Retinal pigment epithelial cell (primary cell): ENCODE measurements around the gene TTC4.

Source experiments
- DNase-seq: peaks from one replicate; pipeline ENCODE4 v3.0.0-alpha.2; 2010; ENCODE audit warnings: low read depth
- H3K4me3 ChIP-seq: 2 replicates; pipeline ENCODE4 v1.5.1; 2011; ENCODE audit warnings: mild to moderate bottlenecking, low read length, control low read depth, moderate library complexity
- TF ChIP-seq, protein P1 (sequence below): conservative IDR thresholded peaks from 2 replicates; pipeline ENCODE4 v1.5.1; 2011; ENCODE audit warnings: low read depth, low read length, control low read depth, inconsistent platforms

The TTC4 gene

DNA sequence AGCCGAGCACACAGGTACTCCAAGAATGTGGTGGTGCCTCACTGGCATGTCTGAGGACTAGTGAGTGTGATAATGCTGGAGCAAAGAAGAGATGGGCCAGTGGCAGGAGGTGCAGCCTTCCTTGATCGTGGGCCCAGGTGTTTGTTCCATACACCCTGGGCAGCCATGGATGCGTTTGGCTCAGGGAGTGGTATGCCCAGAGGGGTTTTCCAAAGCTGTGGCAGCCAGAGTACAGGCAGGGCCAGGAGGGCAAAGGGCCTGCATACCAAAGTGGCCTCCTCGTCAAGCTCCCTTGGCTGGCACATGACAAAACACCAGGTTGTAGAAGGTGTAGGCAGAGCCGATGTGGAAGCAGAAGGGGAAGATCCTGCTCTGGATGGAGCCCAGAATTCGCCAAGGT is 29.6 kb downstream of the TTC4 start:
- TF ChIP-seq, protein P1, sequence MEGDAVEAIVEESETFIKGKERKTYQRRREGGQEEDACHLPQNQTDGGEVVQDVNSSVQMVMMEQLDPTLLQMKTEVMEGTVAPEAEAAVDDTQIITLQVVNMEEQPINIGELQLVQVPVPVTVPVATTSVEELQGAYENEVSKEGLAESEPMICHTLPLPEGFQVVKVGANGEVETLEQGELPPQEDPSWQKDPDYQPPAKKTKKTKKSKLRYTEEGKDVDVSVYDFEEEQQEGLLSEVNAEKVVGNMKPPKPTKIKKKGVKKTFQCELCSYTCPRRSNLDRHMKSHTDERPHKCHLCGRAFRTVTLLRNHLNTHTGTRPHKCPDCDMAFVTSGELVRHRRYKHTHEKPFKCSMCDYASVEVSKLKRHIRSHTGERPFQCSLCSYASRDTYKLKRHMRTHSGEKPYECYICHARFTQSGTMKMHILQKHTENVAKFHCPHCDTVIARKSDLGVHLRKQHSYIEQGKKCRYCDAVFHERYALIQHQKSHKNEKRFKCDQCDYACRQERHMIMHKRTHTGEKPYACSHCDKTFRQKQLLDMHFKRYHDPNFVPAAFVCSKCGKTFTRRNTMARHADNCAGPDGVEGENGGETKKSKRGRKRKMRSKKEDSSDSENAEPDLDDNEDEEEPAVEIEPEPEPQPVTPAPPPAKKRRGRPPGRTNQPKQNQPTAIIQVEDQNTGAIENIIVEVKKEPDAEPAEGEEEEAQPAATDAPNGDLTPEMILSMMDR: no peak
- H3K4me3 ChIP-seq: no peak overlapping the region
- DNase-seq: no peak

DNA sequence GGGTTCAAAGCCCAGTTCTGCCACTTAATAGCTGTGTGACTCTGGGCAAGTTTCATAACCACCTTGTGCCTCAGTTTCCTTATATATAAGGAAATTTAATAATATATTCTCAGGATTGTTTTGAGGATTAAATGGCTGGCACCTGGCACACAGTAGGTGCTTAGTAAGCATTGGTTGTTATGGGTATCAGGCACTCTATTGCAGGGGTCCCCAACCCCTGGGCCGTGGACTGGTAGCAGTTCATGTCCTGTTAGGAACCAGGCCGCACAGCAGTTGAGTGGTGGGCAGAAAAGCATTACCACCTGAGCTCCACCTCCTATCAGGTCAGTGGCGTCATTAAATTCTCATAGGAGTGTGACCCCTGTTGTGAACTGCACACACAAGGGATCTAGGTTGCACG is 30.2 kb downstream of the TTC4 start:
- H3K4me3 ChIP-seq: no peak overlapping the region
- TF ChIP-seq, protein P1: no peak
- no peak for DNase-seq

DNA sequence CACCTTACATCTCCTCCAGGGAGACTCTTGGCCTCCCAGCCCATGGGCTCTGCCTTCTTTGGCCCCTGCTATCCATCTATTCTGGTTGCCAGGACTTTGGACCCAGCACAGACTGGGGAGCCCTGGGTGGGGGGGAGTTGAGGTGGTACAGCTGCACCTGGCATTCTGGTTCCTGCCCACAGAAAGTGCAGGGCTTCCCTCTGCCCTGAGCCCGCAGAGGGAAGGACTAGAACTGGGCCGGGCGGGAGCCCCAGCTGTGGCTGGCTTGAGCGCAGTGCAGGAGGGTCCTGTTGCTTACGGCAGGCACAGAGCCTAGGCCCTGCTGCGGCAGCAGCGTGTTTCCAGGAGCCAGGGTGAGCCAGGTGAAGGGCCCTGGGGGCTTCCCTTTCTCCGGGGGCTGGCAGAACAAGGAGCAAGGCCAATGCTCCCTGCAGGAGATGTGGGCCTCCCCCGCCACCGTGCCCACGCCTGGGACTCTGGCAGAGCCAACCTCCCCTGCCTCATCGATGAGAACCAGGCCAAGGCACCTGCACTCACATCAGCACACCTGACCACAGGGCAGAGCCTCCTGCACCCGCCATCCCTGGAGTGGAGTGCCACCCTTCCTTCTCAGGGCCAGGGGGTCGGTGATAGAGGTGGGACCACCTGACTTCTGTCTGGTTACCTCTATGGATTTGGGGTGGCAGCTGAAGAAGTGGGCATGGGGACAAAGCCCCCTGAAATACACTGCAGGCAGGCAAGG is 32.6 kb downstream of the TTC4 start:
- no peak overlapping the region for H3K4me3 ChIP-seq
- TF ChIP-seq, protein P1: no peak

DNA sequence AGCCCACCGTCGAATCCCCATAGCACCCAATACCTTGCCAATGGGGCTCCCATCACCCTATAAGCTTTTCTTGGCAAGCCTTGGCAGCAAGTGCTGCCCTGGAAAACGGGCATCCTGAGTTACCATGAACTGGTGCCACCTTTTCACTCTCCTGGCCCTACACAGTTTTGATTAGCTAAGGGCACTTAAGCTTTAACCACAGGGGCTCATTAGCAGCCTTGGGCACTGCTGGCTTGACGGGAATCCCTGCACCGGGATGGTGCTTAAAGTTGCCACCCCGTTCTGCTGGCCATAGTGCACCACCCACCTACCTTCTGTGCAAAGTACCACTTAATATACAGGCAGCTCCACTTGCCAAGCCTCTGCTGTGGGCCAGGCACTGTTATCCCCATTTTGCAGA is 34.9 kb downstream of the TTC4 start:
- no peak for DNase-seq
- no peak overlapping the region for H3K4me3 ChIP-seq
- TF ChIP-seq, protein P1: no peak

More for the DNA sequence above, 32.6 kb downstream of the TTC4 start:
- no peak for DNase-seq

DNA sequence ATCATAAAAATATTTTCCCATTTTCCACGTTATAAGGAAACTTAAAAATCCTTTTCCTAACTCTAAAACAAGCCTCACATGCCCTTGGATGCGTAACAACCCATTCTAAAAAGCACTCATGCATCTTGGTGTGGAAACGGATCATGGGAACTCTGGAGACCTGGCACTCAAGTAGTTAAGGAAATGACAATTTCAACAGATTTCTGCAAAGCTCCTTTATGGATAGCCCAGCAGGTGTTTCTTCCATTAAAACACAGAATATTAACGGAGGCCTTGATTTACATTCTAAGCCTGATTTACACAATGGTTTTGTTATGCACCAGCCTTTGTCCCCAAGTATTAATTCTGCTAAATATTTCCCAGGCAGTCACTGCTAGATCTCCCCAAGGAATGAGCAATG is 35.8 kb downstream of the TTC4 start:
- TF ChIP-seq, protein P1: no peak
- H3K4me3 ChIP-seq: no peak overlapping the region
- DNase-seq: no peak

DNA sequence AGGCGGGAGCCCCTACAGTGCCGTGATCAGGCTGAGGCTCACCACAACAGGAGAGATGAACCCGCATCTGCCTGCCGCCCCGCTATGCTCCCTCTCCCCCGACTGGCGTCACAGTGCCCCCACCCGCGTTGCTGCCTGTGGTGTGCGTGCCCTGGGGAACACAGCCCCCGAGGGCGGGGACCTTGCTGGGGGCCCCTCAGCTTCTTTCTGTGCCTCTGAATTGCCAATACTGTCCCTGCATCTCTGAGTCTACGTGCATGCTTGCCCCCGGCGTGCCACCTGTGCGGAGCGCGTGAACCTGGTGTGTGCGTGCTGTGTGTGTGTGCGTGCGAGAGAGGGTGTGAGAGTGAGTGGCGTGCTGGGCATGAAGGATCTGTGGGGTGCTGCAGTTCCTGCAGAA is 38.4 kb downstream of the TTC4 start:
- TF ChIP-seq, protein P1: no peak
- no peak for DNase-seq
- no peak overlapping the region for H3K4me3 ChIP-seq
